Measurements from ENCODE around the gene PCYOX1L.

- TF ChIP-seq POLR2AphosphoS5 (IDR thresholded peaks at IDR 0.05; ENCODE audit: low read depth) (no peak), REST (IDR thresholded peaks at IDR 0.05; ENCODE audit: unreplicated experiment) (no peak), CTCF (conservative IDR thresholded peaks at IDR 0.05; ENCODE audit: low read depth in 2 of 2) (no peak), CREB1 (CRISPR knock-in tag; IDR thresholded peaks at IDR 0.05; ENCODE audit: low read depth) (no peak)
Observed at GRCh38 chr5:149380466-149381121, 22.7 kb downstream of the PCYOX1L start.

Data from GM23338 (cell line).